ENCODE measurements around the gene KCTD16.

The KCTD16 gene

GRCh38 chr5:144504929-144505577, 334.4 kb downstream of the KCTD16 start:
- TF ChIP-seq CTCF (IDR thresholded peaks at IDR 0.05; ENCODE audit: low read depth, low read length): no peak
- no peak overlapping the region for H3K4me3 ChIP-seq (replicated peaks in 1 of 2; ENCODE audit: low read depth in 2 of 2, low read length in 2 of 2)
- no peak for DNase-seq (ENCODE audit: low read depth in 2 of 2)

- no peak for TF ChIP-seq CTCF (IDR thresholded peaks at IDR 0.05; ENCODE audit: low read depth, low read length)
- DNase-seq (ENCODE audit: low read depth in 2 of 2): no peak
- no peak overlapping the region for H3K4me3 ChIP-seq (replicated peaks in 1 of 2; ENCODE audit: low read depth in 2 of 2, low read length in 2 of 2)
Measured at GRCh38 chr5:144510845-144511579, 340.3 kb downstream of the KCTD16 start.

- no peak for TF ChIP-seq CTCF (IDR thresholded peaks at IDR 0.05; ENCODE audit: low read depth, low read length)
- H3K4me3 ChIP-seq (replicated peaks in 1 of 2; ENCODE audit: low read depth in 2 of 2, low read length in 2 of 2): no peak overlapping the region
- no peak for DNase-seq (ENCODE audit: low read depth in 2 of 2)
Measured at GRCh38 chr5:144511580-144512072, 341.0 kb downstream of the KCTD16 start.

GRCh38 chr5:144522698-144523097, 352.0 kb downstream of the KCTD16 start:
- no peak overlapping the region for H3K4me3 ChIP-seq (replicated peaks in 1 of 2; ENCODE audit: low read depth in 2 of 2, low read length in 2 of 2)
- TF ChIP-seq CTCF (IDR thresholded peaks at IDR 0.05; ENCODE audit: low read depth, low read length): no peak
- DNase-seq (ENCODE audit: low read depth in 2 of 2): no peak

- no peak for DNase-seq (ENCODE audit: low read depth in 2 of 2)
- no peak for TF ChIP-seq CTCF (IDR thresholded peaks at IDR 0.05; ENCODE audit: low read depth, low read length)
- H3K4me3 ChIP-seq (replicated peaks in 1 of 2; ENCODE audit: low read depth in 2 of 2, low read length in 2 of 2): no peak overlapping the region
Measured at GRCh38 chr5:144525000-144525399, 354.3 kb downstream of the KCTD16 start.

GRCh38 chr5:144531188-144531587, 360.5 kb downstream of the KCTD16 start:
- H3K4me3 ChIP-seq (replicated peaks in 1 of 2; ENCODE audit: low read depth in 2 of 2, low read length in 2 of 2): no peak overlapping the region
- TF ChIP-seq CTCF (IDR thresholded peaks at IDR 0.05; ENCODE audit: low read depth, low read length): no peak
- DNase-seq (ENCODE audit: low read depth in 2 of 2): no peak
